ENCODE results near the gene MATK.

MATK gene

GRCh38 chr19:3790941-3791340 is 4.8 kb upstream of the MATK start:
- DNase-seq (ENCODE audit: low read depth in 2 of 2), result no peak

GRCh38 chr19:3790209-3790734 is 4.1 kb upstream of the MATK start:
- DNase-seq (ENCODE audit: low read depth in 2 of 2), result no peak

DNA sequence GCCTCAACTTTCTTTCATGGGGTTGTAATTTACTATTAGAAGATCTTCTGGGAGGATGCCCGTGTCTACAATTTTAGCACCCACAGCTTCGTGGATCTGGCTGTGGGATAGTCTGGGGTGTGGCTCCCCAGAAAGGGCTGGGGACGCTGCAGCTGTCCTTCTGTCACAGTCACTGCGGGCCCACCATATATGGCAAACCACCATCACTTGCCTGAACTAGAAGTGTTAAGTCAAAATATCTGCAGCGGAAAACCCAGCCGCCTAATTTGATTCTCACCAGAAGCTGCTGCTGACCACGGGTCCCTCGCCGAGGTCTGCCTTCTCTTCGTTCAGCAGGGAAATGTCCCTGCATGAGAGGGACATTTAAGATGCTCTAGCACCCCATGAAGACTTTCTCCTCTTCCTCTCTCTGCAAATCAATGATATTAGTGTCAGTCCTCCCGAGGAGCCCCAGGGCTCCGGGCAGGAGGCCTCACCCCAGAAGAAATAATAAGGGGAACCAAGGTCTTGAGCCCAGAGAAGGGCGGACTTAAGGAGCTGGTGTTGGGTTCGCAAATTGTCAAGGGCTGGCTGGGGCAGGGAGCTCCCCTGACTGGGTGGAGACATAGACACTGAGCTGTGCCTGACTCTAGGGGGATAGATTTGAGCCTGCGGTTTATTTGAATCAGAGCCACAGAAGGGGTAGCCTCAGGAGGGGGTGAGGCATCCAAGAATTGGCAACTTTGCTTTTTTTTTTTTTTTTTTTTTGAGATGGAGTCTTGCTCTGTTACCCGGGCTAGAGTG is 3.0 kb upstream of the MATK start:
- peak in 1 of 2 donors; percentile 31 for DNase-seq (ENCODE audit: low read depth in 2 of 2)

DNA sequence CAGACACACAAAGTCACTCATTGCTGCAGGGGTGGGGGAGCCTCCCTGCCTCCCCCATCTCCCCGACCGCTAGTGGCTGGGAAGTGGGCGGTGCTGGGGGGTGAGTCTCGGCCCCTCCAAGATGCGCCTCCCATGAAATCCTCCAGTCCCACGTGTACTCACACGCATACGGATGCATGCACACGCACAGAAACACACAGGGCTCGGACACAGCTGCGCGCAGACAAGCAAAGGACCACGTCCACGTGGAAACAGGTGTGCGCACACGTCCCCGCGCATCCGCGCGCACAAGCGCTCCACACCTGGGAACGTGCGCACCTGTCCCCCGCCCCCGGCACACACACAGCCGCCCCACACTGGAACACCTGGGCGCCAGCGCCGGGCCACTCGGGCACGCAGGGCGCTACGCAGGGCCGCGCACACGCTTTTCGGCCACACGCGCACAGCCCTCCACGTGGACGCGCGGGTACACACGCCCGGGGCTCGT is 687 bp downstream of the MATK start:
- peak; percentile 50 to 54 for DNase-seq (ENCODE audit: low read depth in 2 of 2)

DNA sequence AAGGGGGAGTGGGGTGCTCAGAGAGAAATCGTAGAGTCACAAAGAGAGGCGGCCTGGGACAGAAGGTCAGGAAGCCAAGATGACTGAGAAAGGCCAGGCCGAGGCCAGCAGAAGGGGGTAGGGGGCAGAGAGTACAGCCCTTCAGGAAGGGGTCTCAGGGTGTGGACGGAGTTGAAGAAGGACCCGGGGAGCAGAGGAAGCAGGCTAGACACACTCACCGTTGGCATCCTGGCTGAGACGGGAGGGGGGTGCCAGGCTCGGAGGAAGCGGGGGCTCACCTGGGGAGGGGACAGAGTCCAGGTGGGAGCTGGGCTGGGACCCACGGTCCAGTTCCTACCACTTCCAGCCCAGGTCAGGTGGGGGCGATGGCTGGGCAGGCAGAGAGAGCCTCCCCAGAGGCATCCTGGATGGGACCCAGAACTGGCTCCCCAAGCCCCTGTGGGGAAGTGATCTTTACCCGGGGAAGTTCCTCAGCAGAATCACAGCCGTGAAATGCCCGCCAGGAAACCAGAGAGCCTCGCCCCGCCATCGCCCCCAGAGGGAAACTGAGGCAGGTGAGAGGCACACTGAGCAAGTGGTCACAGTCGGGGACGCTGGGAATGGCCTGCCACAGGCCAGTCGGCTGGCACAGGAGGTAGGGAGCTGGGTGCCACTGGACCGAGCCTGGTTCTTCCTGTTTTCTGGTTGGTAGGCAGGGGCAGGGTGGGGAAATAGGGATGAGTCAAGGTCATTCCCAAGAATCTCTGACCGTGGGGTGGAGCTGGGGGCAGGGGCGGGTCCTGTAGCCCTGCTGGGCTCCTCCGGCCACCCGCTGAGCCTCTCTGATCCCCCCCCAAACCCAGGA is 1.4 kb downstream of the MATK start:
- DNase-seq (ENCODE audit: low read depth in 2 of 2), result no peak

- DNase-seq (ENCODE audit: low read depth in 2 of 2), result peak; percentile 17 to 31
Measured at GRCh38 chr19:3783660-3784584, 2.3 kb downstream of the MATK start.

DNA sequence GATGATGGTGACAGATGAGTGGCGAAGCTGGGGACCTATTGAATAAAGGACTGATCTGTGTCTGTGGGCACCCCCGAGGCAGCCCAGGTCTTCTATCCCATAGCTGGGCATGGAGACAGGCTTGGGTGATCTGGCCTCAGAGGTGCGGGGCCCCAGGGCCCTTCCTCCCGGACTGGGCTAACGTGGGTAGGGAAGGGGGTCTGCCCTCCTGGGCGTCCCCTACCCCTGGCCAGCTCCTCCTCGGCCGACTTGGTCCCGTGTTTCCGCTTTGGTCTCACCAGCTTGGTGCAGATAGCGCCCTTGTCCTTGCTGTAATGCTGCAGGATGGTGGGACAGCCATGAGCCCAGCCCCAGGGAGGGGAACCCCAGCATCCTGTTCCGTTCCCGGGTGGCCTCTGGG is 3.3 kb downstream of the MATK start:
- DNase-seq (ENCODE audit: low read depth in 2 of 2), result no peak

DNA sequence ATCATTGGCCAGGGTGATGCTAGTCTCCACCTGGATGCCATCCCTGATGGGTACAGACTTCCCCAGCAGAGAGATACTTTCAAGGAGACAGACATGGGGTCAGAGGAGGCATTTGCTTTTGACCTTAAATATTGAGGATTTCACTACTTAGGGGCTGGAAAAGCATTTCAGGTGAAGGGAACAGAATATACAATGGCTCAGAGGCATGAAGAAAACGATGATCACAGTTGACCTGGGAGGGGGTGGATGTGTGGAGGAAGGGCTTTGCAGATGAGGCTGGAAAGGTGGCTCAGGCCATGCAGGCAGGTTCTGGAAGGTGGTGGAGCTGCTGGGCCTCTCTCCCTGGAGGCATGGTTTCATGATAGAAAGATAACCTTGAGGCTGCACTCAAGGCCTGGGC is 3.9 kb downstream of the MATK start:
- no peak for DNase-seq (ENCODE audit: low read depth in 2 of 2)

- no peak for DNase-seq (ENCODE audit: low read depth in 2 of 2)
Measured at GRCh38 chr19:3781603-3782002, 4.6 kb downstream of the MATK start.

- no peak for DNase-seq (ENCODE audit: low read depth in 2 of 2)
Measured at GRCh38 chr19:3780786-3781304, 5.3 kb downstream of the MATK start.

GRCh38 chr19:3778899-3779723 is 7.1 kb downstream of the MATK start:
- DNase-seq (ENCODE audit: low read depth in 2 of 2), result no peak

DNA sequence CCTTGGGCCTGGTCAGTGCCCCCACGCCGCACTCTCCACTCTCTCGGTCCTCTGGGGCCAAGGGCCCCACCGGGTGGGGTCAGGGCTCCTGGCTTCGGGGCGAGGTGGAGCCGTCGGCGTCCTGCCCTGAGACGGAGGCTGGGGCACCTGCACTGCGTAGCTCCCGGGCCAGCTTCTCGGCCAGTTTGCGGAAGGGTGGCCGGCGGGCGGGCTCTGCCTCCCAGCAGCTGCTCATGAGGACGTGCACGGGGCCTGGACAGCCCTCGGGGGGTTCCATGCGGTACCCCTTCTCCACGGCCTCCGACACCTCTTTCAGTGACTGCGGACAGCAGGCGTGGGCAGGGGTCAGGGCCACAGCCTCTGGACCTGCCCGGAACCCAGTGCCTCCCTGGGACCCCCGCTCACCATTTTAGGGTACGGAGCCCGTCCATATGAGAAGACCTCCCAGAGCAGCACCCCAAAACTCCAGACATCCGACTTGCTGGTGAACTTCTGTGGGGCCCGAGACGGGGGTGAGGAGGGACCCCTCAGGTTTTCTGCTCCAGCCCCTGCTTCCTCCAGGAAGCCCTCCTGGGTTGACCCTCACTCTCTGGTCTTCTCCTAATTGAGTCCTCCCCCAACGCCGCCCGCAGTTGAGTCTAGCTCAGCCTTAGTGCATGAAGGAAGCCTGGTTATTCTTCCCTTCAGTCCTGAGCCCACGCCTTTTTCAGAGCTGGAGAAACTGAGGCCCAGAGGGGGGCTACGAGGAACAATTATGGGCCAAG is 7.9 kb downstream of the MATK start:
- no peak for DNase-seq (ENCODE audit: low read depth in 2 of 2)

DNA sequence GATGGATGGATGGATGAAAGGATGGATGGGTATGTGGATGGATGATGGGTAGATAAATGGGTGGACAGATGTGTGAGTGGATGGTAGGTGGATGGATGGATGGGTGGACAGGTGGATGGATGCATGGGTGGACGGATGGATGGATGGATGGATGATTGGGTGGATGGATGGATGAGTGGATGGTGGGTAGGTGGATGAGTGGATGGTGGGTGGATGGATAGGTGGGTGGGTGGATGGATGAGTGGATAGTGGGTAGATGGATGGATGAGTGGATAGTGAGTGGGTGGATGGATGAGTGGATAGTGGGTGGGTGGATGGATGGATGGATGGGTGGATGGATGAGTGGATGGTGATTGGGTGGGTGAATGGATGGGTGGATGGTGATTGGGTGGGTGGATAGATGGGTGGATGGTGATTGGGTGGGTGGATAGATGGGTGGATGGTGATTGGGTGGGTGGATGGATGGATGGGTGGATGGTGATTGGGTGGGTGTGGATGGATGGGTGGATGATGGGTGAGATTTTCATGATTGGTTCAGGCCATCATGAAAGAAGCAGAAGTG is 9.6 kb downstream of the MATK start:
- DNase-seq (ENCODE audit: low read depth in 2 of 2), result no peak

DNA sequence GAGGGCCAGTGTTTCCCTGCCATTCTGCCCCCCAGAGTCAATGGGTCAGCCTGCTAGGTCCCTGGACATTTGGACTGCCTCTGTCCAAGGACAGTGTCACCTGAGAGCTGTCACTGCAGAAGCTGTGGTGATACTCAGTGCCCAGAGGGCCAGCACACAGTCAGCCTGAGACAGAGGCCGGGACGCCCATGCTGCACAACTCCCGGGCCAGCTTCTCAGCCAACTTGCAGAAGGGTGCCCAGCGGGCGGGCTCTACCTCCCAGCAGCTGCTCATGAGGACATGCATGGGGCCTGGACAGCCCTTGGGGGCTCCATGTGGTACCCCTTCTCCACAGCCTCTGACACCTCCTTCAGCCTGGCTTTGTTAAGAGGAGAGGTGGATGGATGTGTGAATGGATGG is 10.3 kb downstream of the MATK start:
- no peak for DNase-seq (ENCODE audit: low read depth in 2 of 2)

GRCh38 chr19:3775374-3775711 is 10.8 kb downstream of the MATK start:
- DNase-seq (ENCODE audit: low read depth in 2 of 2), result no peak

DNA sequence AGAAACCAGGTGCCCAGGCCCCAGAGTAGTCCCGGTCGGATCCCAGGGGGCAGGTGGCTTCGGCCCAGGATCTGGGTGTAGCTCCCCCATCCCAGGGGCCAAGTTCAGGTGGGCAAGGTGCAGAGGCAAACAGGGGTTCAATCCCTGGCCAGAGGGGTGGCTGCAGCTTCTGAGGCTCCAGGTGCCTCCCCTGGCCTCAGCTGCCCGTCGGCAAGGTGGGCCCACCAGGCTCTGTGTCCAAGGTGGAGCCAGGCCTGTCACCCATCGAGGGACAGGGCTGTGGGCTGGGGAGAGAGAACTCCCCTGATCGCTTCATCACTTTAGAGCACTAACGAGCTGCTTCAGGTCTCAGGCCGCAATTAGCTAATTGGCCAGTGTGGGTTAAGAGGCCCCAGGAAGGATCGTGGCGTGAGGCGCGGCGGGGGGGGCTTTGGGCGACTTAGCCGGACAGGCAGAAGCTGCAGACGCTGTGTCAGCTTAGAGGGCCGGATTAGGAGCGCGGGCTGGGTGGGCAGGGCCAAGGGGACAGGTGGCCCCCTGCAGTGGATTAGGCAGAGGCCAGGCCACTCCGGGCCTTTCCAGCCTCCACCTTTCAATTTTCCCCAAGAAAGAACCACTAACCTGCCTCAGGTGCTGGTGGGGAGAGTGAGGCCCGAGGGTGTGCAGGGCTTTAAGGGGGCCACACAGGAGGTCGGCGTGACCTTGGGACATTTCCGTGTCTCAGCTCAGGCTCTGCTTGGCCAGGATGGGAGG is 11.4 kb downstream of the MATK start:
- DNase-seq (ENCODE audit: low read depth in 2 of 2), result no peak

DNA sequence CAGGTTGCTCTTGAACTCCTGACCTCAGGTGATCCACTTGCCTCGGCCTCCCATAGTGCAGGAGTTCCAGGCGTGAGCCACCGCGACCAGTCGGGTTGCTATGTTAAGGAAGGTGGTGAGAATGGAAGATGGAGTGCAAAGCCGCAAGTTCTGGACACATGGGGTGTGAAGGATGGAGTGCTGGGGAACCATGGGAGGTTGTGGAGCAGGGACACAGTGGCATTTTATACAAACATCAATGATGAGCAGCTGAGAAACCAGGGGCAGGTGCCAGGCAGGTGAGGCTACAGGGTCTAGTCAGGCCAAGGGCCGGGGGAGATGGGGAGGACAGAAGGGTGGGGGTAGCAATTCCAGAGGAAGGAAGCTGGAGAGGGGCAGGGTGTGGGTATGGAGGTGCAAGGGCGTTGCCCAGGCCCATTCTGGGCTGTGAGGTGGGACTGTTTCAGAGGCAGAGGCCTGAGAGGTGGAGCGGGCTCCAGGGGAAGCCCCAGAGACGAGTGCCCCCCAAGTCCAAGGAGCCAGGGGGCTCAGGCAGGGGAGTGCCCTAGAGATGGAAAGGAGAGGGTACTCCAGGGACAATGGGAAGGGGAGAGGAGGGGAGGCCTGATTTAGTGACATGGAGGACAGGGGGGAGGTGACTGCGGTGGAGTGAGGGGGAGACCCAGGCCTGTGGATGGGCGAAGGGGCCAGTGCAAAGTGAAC is 12.2 kb downstream of the MATK start:
- DNase-seq (ENCODE audit: low read depth in 2 of 2), result no peak

DNA sequence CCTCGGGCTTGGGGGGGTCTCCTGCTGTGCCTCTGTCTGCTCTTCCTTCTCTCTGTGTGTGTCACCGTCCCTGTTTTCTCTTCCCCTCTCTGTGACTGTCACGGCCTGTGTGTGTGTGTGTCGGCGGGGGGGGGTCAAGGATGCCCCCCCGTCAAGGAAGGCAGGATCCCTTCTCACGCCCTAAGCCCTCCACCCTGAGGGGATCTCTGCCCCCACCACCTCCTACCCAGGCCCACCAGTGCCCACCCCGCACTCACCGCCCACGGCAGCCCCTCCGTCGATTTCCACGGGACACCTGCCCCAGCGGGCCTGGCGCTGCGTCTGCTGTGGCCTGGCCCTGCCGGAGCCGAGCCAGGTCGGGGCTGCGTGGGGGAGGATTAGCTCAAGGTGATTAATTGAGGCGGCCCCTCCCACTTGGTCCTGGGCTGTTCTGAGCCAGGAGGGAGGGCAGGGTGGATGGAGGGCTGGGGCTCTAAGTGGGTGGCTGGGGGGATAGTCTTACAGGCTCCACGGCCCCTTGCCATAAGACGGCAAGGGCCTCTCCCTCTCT is 14.2 kb downstream of the MATK start, which contains the start of gene RAX2:
Gene RAX2, minus strand, starts transcription at position 323 of the 550 bp plus-strand sequence. CDS start 486 bp downstream, outside the sequence.
- DNase-seq (ENCODE audit: low read depth in 2 of 2), result no peak
